Smooth muscle cell (in vitro differentiated cells): ENCODE measurements around the gene PELO. TPM values are rescaled to one million over a fixed set of nuclear protein-coding genes. Genes with fewer than 3 reads are reported as not detected.

Source experiments
- DNase-seq: peaks from one replicate; lab custom pipeline; 2025; ENCODE audit not compliant: unreplicated experiment; lab: John Stamatoyannopoulos, UW
- H2AFZ ChIP-seq: fragments of 200-600 bp; sonication (generic); 2 replicates; pipeline ENCODE4 v1.6.0; 2016; ENCODE audit warnings: antibody characterized with exemption, low read depth, mild to moderate bottlenecking
- H3F3A ChIP-seq: fragments of 200-600 bp; sonication (generic); 2 replicates; pipeline ENCODE4 v1.6.0; 2017; ENCODE audit warnings: antibody characterized with exemption, low read depth
- H3K27ac ChIP-seq: fragments of 200-600 bp; sonication (generic); 2 replicates; pipeline ENCODE4 v1.5.1; 2016; ENCODE audit warnings: low read depth, mild to moderate bottlenecking
- H3K27me3 ChIP-seq: fragments of 200-600 bp; sonication (generic); 2 replicates; pipeline ENCODE4 v1.6.1; 2016; ENCODE audit warnings: low read depth, mild to moderate bottlenecking
- H3K36me3 ChIP-seq: fragments of 200-600 bp; sonication (generic); 2 replicates; pipeline ENCODE4 v1.5.1; 2016; ENCODE audit warnings: low read depth
- H3K4me1 ChIP-seq: fragments of 200-600 bp; sonication (generic); 2 replicates; pipeline ENCODE4 v1.5.1; 2016; ENCODE audit warnings: low read depth
- H3K4me2 ChIP-seq: fragments of 200-600 bp; sonication (generic); 2 replicates; pipeline ENCODE4 v1.6.0; 2016; ENCODE audit warnings: mild to moderate bottlenecking
- H3K4me3 ChIP-seq: fragments of 200-600 bp; sonication (generic); 2 replicates; pipeline ENCODE4 v1.5.1; 2016; ENCODE audit warnings: mild to moderate bottlenecking
- H3K79me2 ChIP-seq: fragments of 200-600 bp; sonication (generic); 2 replicates; pipeline ENCODE4 v1.6.0; 2016; ENCODE audit warnings: low read depth, mild to moderate bottlenecking
- H3K9ac ChIP-seq: fragments of 200-600 bp; sonication (generic); 2 replicates; pipeline ENCODE4 v1.6.0; 2016; ENCODE audit warnings: low read depth
- H3K9me3 ChIP-seq: fragments of 200-600 bp; sonication (generic); replicated peaks from 2 replicates; pipeline ENCODE4 v1.5.1; 2016; ENCODE audit warnings: low read depth
- H4K20me1 ChIP-seq: fragments of 200-600 bp; sonication (generic); 2 replicates; pipeline ENCODE4 v1.6.0; 2016; ENCODE audit warnings: low read depth
- WGBS: methylation state at CpG from one replicate; pipeline ENCODE4 v1.1.7; 2016; ENCODE audit warnings: low lambda C conversion rate; 5-methylcytosine and 5-hydroxymethylcytosine counted together
- polyA plus RNA-seq: library from polyadenylated mRNA; unstranded; fragments of >200 nt; fragmentation: Nextera tagmentation; extraction: Ambion mirVana; gene quantifications from 2 replicates; pipeline ENCODE4 v1.2.1, GENCODE V29; 2016
- total RNA-seq: library from RNA; depleted of rRNA; stranded (reverse); fragments of >200 nt; gene quantifications from 2 replicates; pipeline ENCODE4 v1.2.3, GENCODE V29; 2014
- TF ChIP-seq, protein P1 (sequence below): fragments of 200-600 bp; sonication (generic); IDR thresholded peaks from 2 replicates; pipeline ENCODE4 v1.5.1; 2017; ENCODE audit warnings: borderline replicate concordance, mild to moderate bottlenecking, antibody characterized with exemption; ENCODE audit not compliant: insufficient read depth, poor library complexity, severe bottlenecking

PELO gene
- total and polyA plus RNA-seq, 2 experiments from 2014 or later: 37.0 to 88.2 TPM

DNA sequence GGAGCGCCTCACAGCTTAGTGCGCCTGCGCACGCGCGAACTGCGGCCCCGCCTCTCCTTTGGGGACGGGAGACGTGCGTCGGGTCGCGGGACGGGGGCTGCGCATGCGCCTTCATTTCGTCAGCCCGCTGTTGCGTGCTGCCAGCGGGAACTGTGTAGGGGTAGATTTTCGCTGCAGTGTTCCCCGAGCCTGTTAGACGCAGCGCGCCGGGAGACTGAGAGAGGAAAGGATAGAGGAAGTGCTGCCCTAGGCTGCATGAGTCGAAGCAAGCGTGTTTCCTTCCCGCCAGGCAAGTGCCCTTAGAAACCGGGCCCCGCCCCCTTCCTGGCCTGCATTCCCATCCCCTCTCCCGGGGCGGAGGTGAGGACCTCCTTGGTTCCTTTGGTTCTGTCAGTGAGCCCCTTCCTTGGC lies 12.3 kb downstream of the PELO start:
- Histone ChIP-seq H3K4me3 (peak overlapping the region; percentile 56), H4K20me1 (peaks cover 42% of the 10 kb centered on the region), H3K79me2 (peaks cover 86% of the 10 kb centered on the region), H3K9me3 (no peaks in the 10 kb centered on the region), H3F3A (peaks cover 29% of the 10 kb centered on the region), H3K4me2 (peak overlapping the region; percentile 85), H2AFZ (no peak overlapping the region), H3K27me3 (no peaks in the 10 kb centered on the region), H3K27ac (peak overlapping the region; percentile 94), H3K9ac (peak overlapping the region; percentile 88), H3K36me3 (no peaks in the 10 kb centered on the region), H3K4me1 (peaks cover 35% of the 10 kb centered on the region)
- TF ChIP-seq, protein P1, sequence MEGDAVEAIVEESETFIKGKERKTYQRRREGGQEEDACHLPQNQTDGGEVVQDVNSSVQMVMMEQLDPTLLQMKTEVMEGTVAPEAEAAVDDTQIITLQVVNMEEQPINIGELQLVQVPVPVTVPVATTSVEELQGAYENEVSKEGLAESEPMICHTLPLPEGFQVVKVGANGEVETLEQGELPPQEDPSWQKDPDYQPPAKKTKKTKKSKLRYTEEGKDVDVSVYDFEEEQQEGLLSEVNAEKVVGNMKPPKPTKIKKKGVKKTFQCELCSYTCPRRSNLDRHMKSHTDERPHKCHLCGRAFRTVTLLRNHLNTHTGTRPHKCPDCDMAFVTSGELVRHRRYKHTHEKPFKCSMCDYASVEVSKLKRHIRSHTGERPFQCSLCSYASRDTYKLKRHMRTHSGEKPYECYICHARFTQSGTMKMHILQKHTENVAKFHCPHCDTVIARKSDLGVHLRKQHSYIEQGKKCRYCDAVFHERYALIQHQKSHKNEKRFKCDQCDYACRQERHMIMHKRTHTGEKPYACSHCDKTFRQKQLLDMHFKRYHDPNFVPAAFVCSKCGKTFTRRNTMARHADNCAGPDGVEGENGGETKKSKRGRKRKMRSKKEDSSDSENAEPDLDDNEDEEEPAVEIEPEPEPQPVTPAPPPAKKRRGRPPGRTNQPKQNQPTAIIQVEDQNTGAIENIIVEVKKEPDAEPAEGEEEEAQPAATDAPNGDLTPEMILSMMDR: no peak
- DNase-seq: peak; percentile 85
- WGBS: under 1% methylated on average over 32 of the region's 34 CpGs

DNA sequence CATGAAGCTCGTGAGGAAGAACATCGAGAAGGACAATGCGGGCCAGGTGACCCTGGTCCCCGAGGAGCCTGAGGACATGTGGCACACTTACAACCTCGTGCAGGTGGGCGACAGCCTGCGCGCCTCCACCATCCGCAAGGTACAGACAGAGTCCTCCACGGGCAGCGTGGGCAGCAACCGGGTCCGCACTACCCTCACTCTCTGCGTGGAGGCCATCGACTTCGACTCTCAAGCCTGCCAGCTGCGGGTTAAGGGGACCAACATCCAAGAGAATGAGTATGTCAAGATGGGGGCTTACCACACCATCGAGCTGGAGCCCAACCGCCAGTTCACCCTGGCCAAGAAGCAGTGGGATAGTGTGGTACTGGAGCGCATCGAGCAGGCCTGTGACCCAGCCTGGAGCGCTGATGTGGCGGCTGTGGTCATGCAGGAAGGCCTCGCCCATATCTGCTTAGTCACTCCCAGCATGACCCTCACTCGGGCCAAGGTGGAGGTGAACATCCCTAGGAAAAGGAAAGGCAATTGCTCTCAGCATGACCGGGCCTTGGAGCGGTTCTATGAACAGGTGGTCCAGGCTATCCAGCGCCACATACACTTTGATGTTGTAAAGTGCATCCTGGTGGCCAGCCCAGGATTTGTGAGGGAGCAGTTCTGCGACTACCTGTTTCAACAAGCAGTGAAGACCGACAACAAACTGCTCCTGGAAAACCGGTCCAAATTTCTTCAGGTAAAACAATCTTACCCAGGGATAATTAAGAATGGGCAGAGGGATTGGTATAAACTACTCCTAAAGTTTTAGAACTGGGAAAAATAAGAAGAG lies 12.9 kb downstream of the PELO start:
- Histone ChIP-seq H3K4me2 (peak overlapping the region; percentile 85), H4K20me1 (peaks cover 48% of the 10 kb centered on the region), H3K27ac (peak overlapping the region; percentile 94), H3K4me3 (peak overlapping the region; percentile 56), H3K4me1 (peaks cover 38% of the 10 kb centered on the region), H3K9me3 (no peaks in the 10 kb centered on the region), H3K27me3 (no peaks in the 10 kb centered on the region), H3K79me2 (peaks cover 86% of the 10 kb centered on the region), H3F3A (peaks cover 29% of the 10 kb centered on the region), H3K9ac (peak overlapping the region; percentile 88), H2AFZ (no peak overlapping the region), H3K36me3 (no peaks in the 10 kb centered on the region)
- peak; percentile 33 for DNase-seq
- TF ChIP-seq, protein P1: no peak
- 2% methylated on average over 31 of the region's 31 CpGs for WGBS

DNA sequence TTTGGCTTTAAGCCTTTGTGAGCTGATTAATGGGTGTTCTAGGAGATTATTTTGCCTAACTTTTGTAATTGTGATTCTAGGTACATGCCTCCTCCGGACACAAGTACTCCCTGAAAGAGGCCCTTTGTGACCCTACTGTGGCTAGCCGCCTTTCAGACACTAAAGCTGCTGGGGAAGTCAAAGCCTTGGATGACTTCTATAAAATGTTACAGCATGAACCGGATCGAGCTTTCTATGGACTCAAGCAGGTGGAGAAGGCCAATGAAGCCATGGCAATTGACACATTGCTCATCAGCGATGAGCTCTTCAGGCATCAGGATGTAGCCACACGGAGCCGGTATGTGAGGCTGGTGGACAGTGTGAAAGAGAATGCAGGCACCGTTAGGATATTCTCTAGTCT lies 13.6 kb downstream of the PELO start:
- Histone ChIP-seq H3K9me3 (no peaks in the 10 kb centered on the region), H3F3A (peaks cover 29% of the 10 kb centered on the region), H3K9ac (peak overlapping the region; percentile 88), H3K4me2 (peak overlapping the region; percentile 85), H2AFZ (no peak overlapping the region), H3K36me3 (no peaks in the 10 kb centered on the region), H4K20me1 (peaks cover 54% of the 10 kb centered on the region), H3K27ac (peak overlapping the region; percentile 94), H3K79me2 (peaks cover 86% of the 10 kb centered on the region), H3K4me1 (peaks cover 38% of the 10 kb centered on the region), H3K4me3 (peak overlapping the region; percentile 56), H3K27me3 (no peaks in the 10 kb centered on the region)
- DNase-seq: no peak
- TF ChIP-seq, protein P1: no peak
- 9% methylated on average over 8 of the region's 8 CpGs for WGBS
